OCI-LY1 (cell line): ENCODE measurements around the gene MYMK.

Experiments
- H2AFZ ChIP-seq: fragments of 200-600 bp; sonication (generic), shearing (Covaris generic); 2 replicates; pipeline ENCODE4 v1.6.0; 2014; ENCODE audit warnings: antibody characterized with exemption, mild to moderate bottlenecking, low read length
- H3F3A ChIP-seq: fragments of 200-600 bp; sonication (generic), shearing (Covaris generic); 2 replicates; pipeline ENCODE4 v1.6.0; 2014; ENCODE audit warnings: mild to moderate bottlenecking, antibody characterized with exemption, low read length, moderate library complexity; ENCODE audit not compliant: insufficient read depth
- H3K27ac ChIP-seq: fragments of 200-600 bp; sonication (generic); 2 replicates; pipeline ENCODE4 v1.5.1; 2014; ENCODE audit warnings: low read length, mixed run types, mild to moderate bottlenecking, low read depth; ENCODE audit not compliant: poor library complexity, severe bottlenecking
- H3K27me3 ChIP-seq: fragments of 200-600 bp; sonication (generic); 2 replicates; pipeline ENCODE4 v1.6.0; 2014; ENCODE audit warnings: antibody characterized with exemption, mild to moderate bottlenecking, low read length, moderate library complexity; ENCODE audit not compliant: insufficient read depth
- H3K36me3 ChIP-seq: fragments of 200-600 bp; sonication (generic); 2 replicates; pipeline ENCODE4 v1.6.1; 2014; ENCODE audit warnings: mild to moderate bottlenecking, antibody characterized with exemption, low read length, moderate library complexity, mixed read lengths; ENCODE audit not compliant: insufficient read depth
- H3K4me1 ChIP-seq: fragments of 200-600 bp; sonication (generic); 2 replicates; pipeline ENCODE4 v1.5.1; 2014; ENCODE audit warnings: mild to moderate bottlenecking, low read length, moderate library complexity; ENCODE audit not compliant: insufficient read depth, severe bottlenecking
- H3K4me2 ChIP-seq: fragments of 200-600 bp; sonication (generic), shearing (Covaris generic); 2 replicates; pipeline ENCODE4 v1.6.1; 2014; ENCODE audit warnings: low read length
- H3K4me3 ChIP-seq: fragments of 200-600 bp; sonication (generic); 2 replicates; pipeline ENCODE4 v1.5.1; 2014; ENCODE audit warnings: low read length, low read depth, mild to moderate bottlenecking, mixed read lengths; ENCODE audit not compliant: poor library complexity, severe bottlenecking
- H3K79me2 ChIP-seq: fragments of 200-600 bp; shearing (Covaris generic); 2 replicates; pipeline ENCODE4 v1.6.1; 2016; ENCODE audit warnings: mixed run types, low read length, mixed read lengths; ENCODE audit not compliant: insufficient read depth
- H3K9ac ChIP-seq: fragments of 200-600 bp; sonication (generic), shearing (Covaris generic); 2 replicates; pipeline ENCODE4 v1.6.1; 2014; ENCODE audit warnings: mild to moderate bottlenecking, low read length, mixed read lengths
- H3K9me2 ChIP-seq: fragments of 200-600 bp; sonication (generic), shearing (Covaris generic); 2 replicates; pipeline ENCODE4 v1.6.1; 2014; ENCODE audit warnings: low read depth, mild to moderate bottlenecking, low read length, mixed read lengths
- H3K9me3 ChIP-seq: fragments of 200-600 bp; shearing (Covaris generic); 2 replicates; pipeline ENCODE4 v1.6.1; 2014; ENCODE audit warnings: low read length, mixed read lengths
- H4K20me1 ChIP-seq: fragments of 200-600 bp; sonication (generic), shearing (Covaris generic); 2 replicates; pipeline ENCODE4 v1.6.0; 2016; ENCODE audit warnings: mild to moderate bottlenecking, low read length; ENCODE audit not compliant: insufficient read depth
- CTCF ChIP-seq: fragments of 200-600 bp; sonication (generic), shearing (Covaris generic); IDR thresholded peaks from 2 replicates; pipeline ENCODE4 v1.5.1; 2017; ENCODE audit warnings: mild to moderate bottlenecking, antibody characterized with exemption, low read length, moderate library complexity, mixed read lengths
- EZH2 ChIP-seq: fragments of 200-600 bp; sonication (generic), shearing (Covaris generic); IDR thresholded peaks from 2 replicates; pipeline ENCODE4 v1.8.0; 2017; ENCODE audit warnings: borderline replicate concordance, mixed run types, mild to moderate bottlenecking, antibody characterized with exemption, low read length, moderate library complexity, mixed read lengths

Gene MYMK

GRCh38 chr9:133524679-133525228 is at the start of gene MYMK:
TSS of gene MYMK (minus strand) at chr9:133524959. CDS start at chr9:133524844, 115 bp downstream.
- Histone ChIP-seq H3K79me2 (no peaks in the 10 kb centered on the region), H3K4me2 (no peak within 1 kb of the TSS), H2AFZ (no peak within 1 kb of the TSS), H3K27ac (no peak within 1 kb of the TSS), H4K20me1 (no peaks in the 10 kb centered on the region), H3F3A (no peaks in the 10 kb centered on the region), H3K9ac (no peak within 1 kb of the TSS), H3K27me3 (peaks cover 28% of the 10 kb centered on the region), H3K4me1 (no peaks in the 10 kb centered on the region), H3K9me3 (no peaks in the 10 kb centered on the region), H3K36me3 (no peaks in the 10 kb centered on the region), H3K4me3 (no peak within 1 kb of the TSS), H3K9me2 (no peaks in the 10 kb centered on the region)
- TF ChIP-seq EZH2 (no peak), CTCF (no peak)

GRCh38 chr9:133573791-133574515 is 49.2 kb upstream of the MYMK start:
- Histone ChIP-seq H3F3A (no peaks in the 10 kb centered on the region), H2AFZ (no peak overlapping the region), H3K27me3 (peaks cover 5% of the 10 kb centered on the region; the same call in 1 of the 2 replicates), H3K79me2 (no peaks in the 10 kb centered on the region), H4K20me1 (no peaks in the 10 kb centered on the region), H3K27ac (no peak overlapping the region), H3K9ac (no peak overlapping the region), H3K9me2 (no peaks in the 10 kb centered on the region), H3K4me1 (no peaks in the 10 kb centered on the region), H3K4me3 (no peak overlapping the region), H3K4me2 (no peak overlapping the region), H3K9me3 (no peaks in the 10 kb centered on the region), H3K36me3 (no peaks in the 10 kb centered on the region)
- TF ChIP-seq EZH2: no peak
- no peak for TF ChIP-seq CTCF

- Histone ChIP-seq H4K20me1 (no peaks in the 10 kb centered on the region), H3K27ac (no peak overlapping the region), H3K36me3 (no peaks in the 10 kb centered on the region), H3K79me2 (no peaks in the 10 kb centered on the region), H3F3A (no peaks in the 10 kb centered on the region), H3K4me3 (no peak overlapping the region), H3K9me3 (no peaks in the 10 kb centered on the region), H2AFZ (no peak overlapping the region), H3K9ac (no peak overlapping the region), H3K27me3 (peaks cover 5% of the 10 kb centered on the region; the same call in 1 of the 2 replicates), H3K9me2 (no peaks in the 10 kb centered on the region), H3K4me1 (no peaks in the 10 kb centered on the region), H3K4me2 (no peak overlapping the region)
- TF ChIP-seq CTCF (no peak), EZH2 (no peak)
Observed at GRCh38 chr9:133572821-133573361, 48.1 kb upstream of the MYMK start.
